ENCODE measurements around the gene POLE. TPM values are rescaled to one million over a fixed set of nuclear protein-coding genes. Genes with fewer than 3 reads are reported as not detected.

POLE gene
- total and polyA plus RNA-seq, 2 experiments from 2014 or later, result 6.0 to 16.2 TPM

GRCh38 chr12:132657004-132657727, 30.0 kb downstream of the POLE start:
- TF ChIP-seq EZH2phosphoT487 (IDR thresholded peaks at IDR 0.05; ENCODE audit: insufficient read depth, low read depth), result no peak
- no peak for TF ChIP-seq EZH2 (IDR thresholded peaks at IDR 0.05; ENCODE audit: insufficient read depth, poor library complexity, severe bottlenecking)
- H3K9me2 ChIP-seq (ENCODE audit: insufficient read depth), result no peaks in the 10 kb centered on the region
- H3K4me2 ChIP-seq (ENCODE audit: unreplicated experiment), result no peak overlapping the region
- H3K4me1 ChIP-seq (ENCODE audit: insufficient read depth), result no peaks in the 10 kb centered on the region
- peaks cover 21% of the 10 kb centered on the region for H3K36me3 ChIP-seq (ENCODE audit: low read depth)
- H3K27me3 ChIP-seq (replicated peaks; ENCODE audit: insufficient read depth), result no peaks in the 10 kb centered on the region
- no peak for DNase-seq
- no peaks in the 10 kb centered on the region for H3K9me3 ChIP-seq (ENCODE audit: low read depth)
- in situ Hi-C loops (cut with MboI), result no loop called here
- no peak overlapping the region for H3K9ac ChIP-seq
- no peaks in the 10 kb centered on the region for H3F3A ChIP-seq (ENCODE audit: insufficient read depth)
- no peak overlapping the region for H3K4me3 ChIP-seq
- no peak overlapping the region for H2AFZ ChIP-seq
- H4K20me1 ChIP-seq (ENCODE audit: insufficient read depth), result no peaks in the 10 kb centered on the region
- WGBS, 2 experiments (ENCODE audit: low coverage in 1 of 2, low lambda C conversion rate in 2 of 2, missing lambda C conversion rate in 2 of 2), result 95 to 97% methylated on average over 12 of the region's 12 CpGs
- no peaks in the 10 kb centered on the region for H3K79me2 ChIP-seq (ENCODE audit: insufficient read depth)
- H3K27ac ChIP-seq, result no peak overlapping the region

- Histone ChIP-seq H3K9me2 (ENCODE audit: insufficient read depth) (no peaks in the 10 kb centered on the region), H3K9ac (no peak overlapping the region), H3K4me3 (no peak overlapping the region), H3K36me3 (ENCODE audit: low read depth) (peaks cover 21% of the 10 kb centered on the region), H2AFZ (no peak overlapping the region), H3K4me2 (ENCODE audit: unreplicated experiment) (no peak overlapping the region), H4K20me1 (ENCODE audit: insufficient read depth) (no peaks in the 10 kb centered on the region), H3K4me1 (ENCODE audit: insufficient read depth) (no peaks in the 10 kb centered on the region), H3F3A (ENCODE audit: insufficient read depth) (no peaks in the 10 kb centered on the region), H3K27ac (no peak overlapping the region), H3K9me3 (ENCODE audit: low read depth) (no peaks in the 10 kb centered on the region), H3K27me3 (replicated peaks; ENCODE audit: insufficient read depth) (no peaks in the 10 kb centered on the region), H3K79me2 (ENCODE audit: insufficient read depth) (no peaks in the 10 kb centered on the region)
- in situ Hi-C loops (cut with MboI), result no loop called here
- 84% methylated on average over 7 of the region's 7 CpGs for WGBS, 2 experiments (ENCODE audit: low coverage in 1 of 2, low lambda C conversion rate in 2 of 2, missing lambda C conversion rate in 2 of 2)
- no peak for DNase-seq
- TF ChIP-seq EZH2 (IDR thresholded peaks at IDR 0.05; ENCODE audit: insufficient read depth, poor library complexity, severe bottlenecking) (no peak), EZH2phosphoT487 (IDR thresholded peaks at IDR 0.05; ENCODE audit: insufficient read depth, low read depth) (no peak)
Observed at GRCh38 chr12:132653567-132654290, 33.4 kb downstream of the POLE start.

- Histone ChIP-seq H3K27me3 (replicated peaks; ENCODE audit: insufficient read depth) (no peaks in the 10 kb centered on the region), H3K9me3 (ENCODE audit: low read depth) (no peaks in the 10 kb centered on the region), H3K36me3 (ENCODE audit: low read depth) (peaks cover 18% of the 10 kb centered on the region), H4K20me1 (ENCODE audit: insufficient read depth) (no peaks in the 10 kb centered on the region), H2AFZ (no peak overlapping the region), H3K4me1 (ENCODE audit: insufficient read depth) (no peaks in the 10 kb centered on the region), H3K4me3 (no peak overlapping the region), H3K9ac (no peak overlapping the region), H3K79me2 (ENCODE audit: insufficient read depth) (no peaks in the 10 kb centered on the region), H3K27ac (no peak overlapping the region), H3F3A (ENCODE audit: insufficient read depth) (no peaks in the 10 kb centered on the region), H3K9me2 (ENCODE audit: insufficient read depth) (no peaks in the 10 kb centered on the region), H3K4me2 (ENCODE audit: unreplicated experiment) (no peak overlapping the region)
- DNase-seq, result no peak
- TF ChIP-seq EZH2 (IDR thresholded peaks at IDR 0.05; ENCODE audit: insufficient read depth, poor library complexity, severe bottlenecking) (no peak), EZH2phosphoT487 (IDR thresholded peaks at IDR 0.05; ENCODE audit: insufficient read depth, low read depth) (no peak)
- in situ Hi-C loops (cut with MboI), result no loop called here
- WGBS, 2 experiments (ENCODE audit: low coverage in 1 of 2, low lambda C conversion rate in 2 of 2, missing lambda C conversion rate in 2 of 2), result 92% methylated on average over 9 of the region's 9 CpGs
Observed at GRCh38 chr12:132651444-132652100, 35.6 kb downstream of the POLE start.

- no peaks in the 10 kb centered on the region for H3K79me2 ChIP-seq (ENCODE audit: insufficient read depth)
- no peaks in the 10 kb centered on the region for H3K9me2 ChIP-seq (ENCODE audit: insufficient read depth)
- H3K4me2 ChIP-seq (ENCODE audit: unreplicated experiment), result no peak overlapping the region
- no peaks in the 10 kb centered on the region for H4K20me1 ChIP-seq (ENCODE audit: insufficient read depth)
- H3K27me3 ChIP-seq (replicated peaks; ENCODE audit: insufficient read depth), result no peaks in the 10 kb centered on the region
- H2AFZ ChIP-seq, result no peak overlapping the region
- in situ Hi-C loops (cut with MboI), result no loop called here
- no peak overlapping the region for H3K4me3 ChIP-seq
- no peaks in the 10 kb centered on the region for H3K4me1 ChIP-seq (ENCODE audit: insufficient read depth)
- H3K36me3 ChIP-seq (ENCODE audit: low read depth), result peaks cover 12% of the 10 kb centered on the region; the same call in 1 of the 2 replicates
- H3K9me3 ChIP-seq (ENCODE audit: low read depth), result no peaks in the 10 kb centered on the region
- 95 to 96% methylated on average over 25 to 27 of the region's 27 CpGs for WGBS, 2 experiments (ENCODE audit: low coverage in 1 of 2, low lambda C conversion rate in 2 of 2, missing lambda C conversion rate in 2 of 2)
- no peak overlapping the region for H3K27ac ChIP-seq
- H3K9ac ChIP-seq, result no peak overlapping the region
- no peak for DNase-seq
- H3F3A ChIP-seq (ENCODE audit: insufficient read depth), result no peaks in the 10 kb centered on the region
- no peak for TF ChIP-seq EZH2phosphoT487 (IDR thresholded peaks at IDR 0.05; ENCODE audit: insufficient read depth, low read depth)
- TF ChIP-seq EZH2 (IDR thresholded peaks at IDR 0.05; ENCODE audit: insufficient read depth, poor library complexity, severe bottlenecking), result no peak
Observed at GRCh38 chr12:132649226-132649945, 37.8 kb downstream of the POLE start.
